Measurements from ENCODE around the gene SLC46A3. TPM values are rescaled to one million over a fixed set of nuclear protein-coding genes. Genes with fewer than 3 reads are reported as not detected.

The SLC46A3 gene, protein sequence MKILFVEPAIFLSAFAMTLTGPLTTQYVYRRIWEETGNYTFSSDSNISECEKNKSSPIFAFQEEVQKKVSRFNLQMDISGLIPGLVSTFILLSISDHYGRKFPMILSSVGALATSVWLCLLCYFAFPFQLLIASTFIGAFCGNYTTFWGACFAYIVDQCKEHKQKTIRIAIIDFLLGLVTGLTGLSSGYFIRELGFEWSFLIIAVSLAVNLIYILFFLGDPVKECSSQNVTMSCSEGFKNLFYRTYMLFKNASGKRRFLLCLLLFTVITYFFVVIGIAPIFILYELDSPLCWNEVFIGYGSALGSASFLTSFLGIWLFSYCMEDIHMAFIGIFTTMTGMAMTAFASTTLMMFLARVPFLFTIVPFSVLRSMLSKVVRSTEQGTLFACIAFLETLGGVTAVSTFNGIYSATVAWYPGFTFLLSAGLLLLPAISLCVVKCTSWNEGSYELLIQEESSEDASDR
- total RNA-seq = 1.3 and 2.5 TPM in 2 replicates

DNA sequence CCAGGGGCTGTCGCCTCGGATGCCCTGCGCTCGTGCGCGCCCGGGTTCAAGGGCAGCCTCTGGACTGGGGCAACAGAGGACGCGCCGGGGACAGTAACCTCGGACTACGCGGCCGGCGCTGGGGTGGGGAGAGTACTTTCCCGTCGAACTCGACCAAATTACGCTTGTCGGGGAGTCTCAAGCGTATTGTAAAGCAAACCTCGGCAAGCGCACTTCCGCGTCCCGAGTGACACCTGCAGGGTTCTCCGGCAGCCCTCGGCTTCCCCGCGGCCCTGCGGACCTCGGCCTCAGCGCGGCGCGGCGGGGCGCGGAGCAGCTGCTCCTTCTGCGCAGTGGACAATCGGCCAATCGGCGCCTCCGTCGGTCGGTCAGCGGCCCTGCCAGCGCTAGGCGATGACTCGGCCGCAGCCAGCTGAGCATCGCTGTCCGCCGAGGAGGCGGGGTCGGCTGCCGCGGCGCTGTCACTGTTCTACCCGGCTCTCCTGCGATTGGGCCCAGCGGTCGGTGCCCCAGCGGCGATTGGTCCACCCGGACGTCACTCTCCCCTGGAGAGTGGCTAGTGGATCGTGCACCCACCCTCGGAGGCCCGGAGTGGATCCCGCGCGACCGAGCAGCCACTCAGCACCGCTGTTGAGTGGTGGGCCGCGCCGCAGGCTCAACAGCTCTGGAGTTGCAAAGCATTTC is at the start of gene SLC46A3:
SLC46A3 (minus strand) TSS at position 428 of the 684 bp plus-strand sequence. CDS start 972 bp downstream, outside the sequence.

DNA sequence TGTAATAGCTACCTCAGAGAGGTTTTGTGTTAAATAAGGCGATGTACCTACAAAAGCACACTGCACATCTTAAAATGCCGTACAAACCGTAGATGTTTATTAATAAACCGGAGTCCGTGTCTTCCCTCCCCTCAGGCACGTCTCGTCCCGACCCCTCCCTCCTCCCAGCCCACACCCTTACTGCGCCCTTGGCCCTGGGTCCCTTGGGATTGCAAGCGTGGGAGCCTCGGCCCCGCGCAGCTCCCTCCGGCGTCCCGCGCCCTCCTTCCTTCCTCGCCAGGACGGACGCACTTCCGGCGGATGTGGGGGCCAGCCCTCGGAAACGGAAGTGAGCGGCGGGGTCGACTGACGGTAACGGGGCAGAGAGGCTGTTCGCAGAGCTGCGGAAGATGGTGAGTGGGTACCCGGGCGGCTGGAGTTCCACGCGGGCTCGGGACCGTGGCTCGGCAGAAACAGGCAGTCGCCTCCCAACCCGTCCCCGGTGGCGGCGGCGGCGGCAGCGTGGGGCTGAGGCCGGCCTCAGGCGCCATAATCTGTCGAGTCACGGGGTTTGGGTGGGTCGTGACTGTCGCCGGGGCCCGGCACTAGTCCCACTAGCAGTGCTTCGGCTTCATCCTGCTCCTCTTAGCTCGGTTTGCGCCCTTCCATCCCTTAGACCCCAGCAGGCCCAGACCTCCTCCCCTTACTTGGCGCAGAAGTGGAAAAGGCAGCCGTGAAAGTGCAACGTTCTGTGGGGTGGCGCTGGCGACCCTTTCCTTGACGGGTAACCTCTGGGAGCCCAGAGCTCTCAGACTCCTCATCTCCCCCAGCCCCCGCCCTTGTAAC is 59.8 kb downstream of the SLC46A3 start, which contains the start of gene POMP:
POMP (plus strand) TSS at position 335 of the 825 bp plus-strand sequence; CDS start at position 390, 55 bp downstream.

Other genes with a start within 250 kb of the SLC46A3 start
- 0.16 and 0.26 TPM in 2 replicates for gene FLT1, start 223.8 kb downstream of the SLC46A3 start, total RNA-seq
- 41.7 and 90.9 TPM in 2 replicates for gene POMP, start 59.8 kb downstream of the SLC46A3 start, total RNA-seq
- 0.17 TPM in 1 of 2 replicates, not detected in the other for gene MTUS2, start 101.4 kb upstream of the SLC46A3 start, total RNA-seq

Measured in bronchial smooth muscle cell (primary cell).